Astrocyte (in vitro differentiated cells and primary cell): ENCODE data around the gene KRT6B. TPM values are rescaled to one million over a fixed set of nuclear protein-coding genes. Genes with fewer than 3 reads are reported as not detected.

Experiments used
- DNase-seq: peaks from one replicate; pipeline ENCODE4 v3.0.0-alpha.2; 2010; ENCODE audit warnings: low read depth
- FAIRE-seq: peaks from 2 replicates; lab custom pipeline; 2011; peaks lifted over from hg19 to GRCh38; lab: Jason Lieb, UNC
- H2AFZ ChIP-seq: 2 replicates; pipeline ENCODE4 v1.6.0; 2012; ENCODE audit warnings: low read depth, low read length, inconsistent platforms
- H3K27ac ChIP-seq: 2 replicates; pipeline ENCODE4 v1.5.1; 2011; ENCODE audit warnings: low read depth, low read length, inconsistent platforms
- H3K27me3 ChIP-seq: 2 replicates; pipeline ENCODE4 v1.6.0; 2011; ENCODE audit warnings: low read length, inconsistent platforms; ENCODE audit not compliant: insufficient read depth
- H3K36me3 ChIP-seq: 2 replicates; pipeline ENCODE4 v1.5.1; 2011; ENCODE audit warnings: low read length, inconsistent platforms; ENCODE audit not compliant: insufficient read depth
- H3K4me1 ChIP-seq: 2 replicates; pipeline ENCODE4 v1.5.1; 2011; ENCODE audit warnings: low read length, inconsistent platforms; ENCODE audit not compliant: insufficient read depth
- H3K4me2 ChIP-seq: 2 replicates; pipeline ENCODE4 v1.6.0; 2012; ENCODE audit warnings: low read length, inconsistent platforms
- H3K4me3 ChIP-seq: 2 replicates; pipeline ENCODE4 v1.5.1; 2011; ENCODE audit warnings: low read depth, mild to moderate bottlenecking, low read length, inconsistent platforms; ENCODE audit not compliant: insufficient read depth
- H3K79me2 ChIP-seq: 2 replicates; pipeline ENCODE4 v1.6.0; 2012; ENCODE audit warnings: mild to moderate bottlenecking, low read length, inconsistent platforms; ENCODE audit not compliant: insufficient read depth
- H3K9ac ChIP-seq: 2 replicates; pipeline ENCODE4 v1.6.0; 2012; ENCODE audit warnings: mild to moderate bottlenecking, low read length, inconsistent platforms
- H3K9me3 ChIP-seq: 2 replicates; pipeline ENCODE4 v1.5.1; 2012; ENCODE audit warnings: low read depth, mild to moderate bottlenecking, low read length, inconsistent platforms; ENCODE audit not compliant: insufficient read depth
- H4K20me1 ChIP-seq: 2 replicates; pipeline ENCODE4 v1.6.0; 2012; ENCODE audit warnings: low read length, inconsistent platforms; ENCODE audit not compliant: insufficient read depth
- H3K27ac Mint-ChIP-seq: one replicate; pipeline ENCODE4 v1.8.0; 2021; ENCODE audit warnings: mild to moderate bottlenecking, mixed read lengths; ENCODE audit not compliant: unreplicated experiment
- H3K27me3 Mint-ChIP-seq: one replicate; pipeline ENCODE4 v1.8.0; 2021; ENCODE audit warnings: low read depth, mixed read lengths; ENCODE audit not compliant: unreplicated experiment
- H3K36me3 Mint-ChIP-seq: one replicate; pipeline ENCODE4 v1.8.0; 2021; ENCODE audit warnings: low read depth, mixed read lengths; ENCODE audit not compliant: unreplicated experiment
- H3K4me1 Mint-ChIP-seq: one replicate; pipeline ENCODE4 v1.8.0; 2021; ENCODE audit warnings: low read depth, mixed read lengths; ENCODE audit not compliant: unreplicated experiment
- H3K4me3 Mint-ChIP-seq: one replicate; pipeline ENCODE4 v1.8.0; 2021; ENCODE audit warnings: mild to moderate bottlenecking, moderate library complexity, mixed read lengths; ENCODE audit not compliant: unreplicated experiment
- H3K9me3 Mint-ChIP-seq: one replicate; pipeline ENCODE4 v1.8.0; 2021; ENCODE audit warnings: mild to moderate bottlenecking, mixed read lengths; ENCODE audit not compliant: unreplicated experiment
- CTCF ChIP-seq: IDR thresholded peaks from 2 replicates; pipeline ENCODE4 v1.5.1; 2011; ENCODE audit warnings: low read depth, mild to moderate bottlenecking, inconsistent platforms, low read length, moderate library complexity; ENCODE audit not compliant: insufficient read depth
- EZH2 ChIP-seq: IDR thresholded peaks from 2 replicates; pipeline ENCODE4 v1.6.1; 2012; ENCODE audit warnings: mild to moderate bottlenecking, low read length, inconsistent platforms; ENCODE audit not compliant: insufficient read depth
- total RNA-seq: library from RNA; stranded (reverse); gene quantifications from 2 replicates; pipeline ENCODE4 v1.2.1, GENCODE V29; 2021

KRT6B gene
- total RNA-seq, 1 donor from 2014 or later, result not detected

- no peak for FAIRE-seq
- Histone ChIP-seq H2AFZ (no peak overlapping the region), H3K79me2 (no peaks in the 10 kb centered on the region), H3K27ac (no peak overlapping the region), H3K4me1 (no peaks in the 10 kb centered on the region), H3K4me2 (no peak overlapping the region), H3K4me3 (no peak overlapping the region), H3K36me3 (no peaks in the 10 kb centered on the region), H3K9me3 (no peaks in the 10 kb centered on the region), H3K27me3 (peaks cover 21% of the 10 kb centered on the region), H4K20me1 (no peaks in the 10 kb centered on the region), H3K9ac (no peak overlapping the region)
- no peak overlapping the region for H3K27ac Mint-ChIP-seq
- TF ChIP-seq EZH2, result no peak
- DNase-seq, result no peak
- no peak overlapping the region for H3K4me3 Mint-ChIP-seq
- no peaks in the 10 kb centered on the region for H3K4me1 Mint-ChIP-seq
- no peaks in the 10 kb centered on the region for H3K36me3 Mint-ChIP-seq
- peaks cover 5% of the 10 kb centered on the region for H3K9me3 Mint-ChIP-seq
- peaks cover 43% of the 10 kb centered on the region for H3K27me3 Mint-ChIP-seq
Measured at GRCh38 chr12:52487211-52487610, 35.3 kb upstream of the KRT6B start.

- H3K4me3 ChIP-seq, result no peak overlapping the region
- Mint-ChIP-seq H3K4me1 (no peaks in the 10 kb centered on the region), H3K4me3 (no peak overlapping the region), H3K27me3 (peaks cover 36% of the 10 kb centered on the region), H3K36me3 (no peaks in the 10 kb centered on the region), H3K27ac (no peak overlapping the region), H3K9me3 (peaks cover 5% of the 10 kb centered on the region)
- TF ChIP-seq EZH2, result no peak
- no peak overlapping the region for H3K4me2 ChIP-seq
- no peak overlapping the region for H2AFZ ChIP-seq
- H3K4me1 ChIP-seq, result no peaks in the 10 kb centered on the region
- no peak overlapping the region for H3K27ac ChIP-seq
- H4K20me1 ChIP-seq, result no peaks in the 10 kb centered on the region
- no peaks in the 10 kb centered on the region for H3K36me3 ChIP-seq
- H3K9me3 ChIP-seq, result no peaks in the 10 kb centered on the region
- no peak for DNase-seq
- H3K9ac ChIP-seq, result no peak overlapping the region
- no peak for FAIRE-seq
- peaks cover 18% of the 10 kb centered on the region for H3K27me3 ChIP-seq
- no peaks in the 10 kb centered on the region for H3K79me2 ChIP-seq
Measured at GRCh38 chr12:52486166-52487105, 34.5 kb upstream of the KRT6B start.

- Histone ChIP-seq H2AFZ (no peak overlapping the region), H3K27ac (no peak overlapping the region), H3K36me3 (no peaks in the 10 kb centered on the region), H3K27me3 (peaks cover 6% of the 10 kb centered on the region), H4K20me1 (no peaks in the 10 kb centered on the region), H3K4me3 (no peak overlapping the region), H3K79me2 (no peaks in the 10 kb centered on the region), H3K9me3 (no peaks in the 10 kb centered on the region), H3K9ac (no peak overlapping the region), H3K4me2 (no peak overlapping the region), H3K4me1 (no peaks in the 10 kb centered on the region)
- FAIRE-seq, result no peak
- TF ChIP-seq EZH2 (no peak), CTCF (no peak)
- Mint-ChIP-seq H3K9me3 (peaks cover 8% of the 10 kb centered on the region), H3K4me3 (no peak overlapping the region), H3K27me3 (peaks cover 1% of the 10 kb centered on the region), H3K27ac (no peak overlapping the region), H3K4me1 (no peaks in the 10 kb centered on the region), H3K36me3 (no peaks in the 10 kb centered on the region)
- DNase-seq, result no peak
Measured at GRCh38 chr12:52480073-52480472, 28.1 kb upstream of the KRT6B start.
